HG02870 (cell line): ENCODE measurements around the gene SH2D7.
A peak's percentile ranks its signal among the peaks of the same experiment; 100 is the strongest.

Experiments
- ATAC-seq: cut with Tn5 transposase; IDR thresholded peaks from one replicate; pipeline ENCODE4 v1.9.1; 2021; ENCODE audit warnings: mild to moderate bottlenecking, moderate library complexity; ENCODE audit not compliant: unreplicated experiment

Gene SH2D7

DNA sequence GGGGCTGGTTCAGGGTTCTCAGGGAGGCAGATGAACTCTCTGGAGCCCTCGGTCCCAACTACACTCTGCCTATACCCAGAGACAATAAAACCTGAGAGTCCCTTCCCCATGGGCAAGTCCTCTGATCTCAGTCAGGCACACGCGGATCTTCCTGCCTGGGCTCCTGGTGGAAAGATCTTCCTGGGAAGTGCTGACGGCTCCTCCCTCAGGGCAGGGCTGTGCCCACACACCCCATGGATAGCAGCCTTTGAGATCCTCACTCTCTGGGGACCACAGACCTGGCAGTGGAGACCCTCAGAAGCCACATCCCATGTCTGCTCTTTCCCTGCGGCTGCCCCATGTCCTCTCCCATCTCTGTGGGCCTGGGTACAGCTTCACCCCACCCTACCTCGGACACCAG lies 10.4 kb downstream of the SH2D7 start:
- ATAC-seq = no peak

DNA sequence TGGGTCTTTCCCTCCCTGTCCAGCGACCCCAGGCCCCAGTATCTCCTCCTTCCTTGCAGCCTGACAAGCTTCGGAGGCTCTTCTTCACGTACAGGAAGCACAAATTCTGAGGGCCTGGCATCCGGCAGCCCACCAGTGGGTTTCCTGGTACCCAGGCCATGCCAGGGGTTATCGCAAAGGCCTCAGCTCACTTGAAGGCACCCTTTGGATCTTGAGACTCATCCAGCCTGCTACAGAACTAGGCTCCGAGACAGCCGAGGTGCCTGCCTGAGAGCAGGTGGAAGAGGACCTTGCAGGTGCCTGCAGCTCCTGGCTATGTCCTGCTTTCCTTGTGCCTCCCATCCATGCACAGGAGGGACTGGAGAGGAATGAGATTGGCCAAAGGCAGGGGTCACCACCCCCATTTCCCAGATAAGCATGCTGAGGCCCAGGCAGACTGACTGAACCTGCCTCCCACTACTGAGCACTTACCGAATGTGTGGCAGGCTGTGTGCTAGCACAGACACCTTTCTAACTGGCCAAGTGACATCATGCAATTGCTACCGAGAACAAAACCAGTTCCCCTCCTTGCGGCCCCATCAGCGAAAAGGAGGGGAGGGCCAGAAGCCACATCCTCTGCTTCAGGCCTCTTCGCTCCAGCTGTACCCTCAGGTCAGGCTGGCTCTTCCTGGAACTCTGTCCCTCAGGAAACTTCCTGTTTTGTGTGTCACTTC lies 11.2 kb downstream of the SH2D7 start:
- peak; percentile 85 for ATAC-seq

- ATAC-seq = peak; percentile 10
These were observed 11.7 kb downstream of the SH2D7 start for GRCh38 chr15:78104119-78104479.

DNA sequence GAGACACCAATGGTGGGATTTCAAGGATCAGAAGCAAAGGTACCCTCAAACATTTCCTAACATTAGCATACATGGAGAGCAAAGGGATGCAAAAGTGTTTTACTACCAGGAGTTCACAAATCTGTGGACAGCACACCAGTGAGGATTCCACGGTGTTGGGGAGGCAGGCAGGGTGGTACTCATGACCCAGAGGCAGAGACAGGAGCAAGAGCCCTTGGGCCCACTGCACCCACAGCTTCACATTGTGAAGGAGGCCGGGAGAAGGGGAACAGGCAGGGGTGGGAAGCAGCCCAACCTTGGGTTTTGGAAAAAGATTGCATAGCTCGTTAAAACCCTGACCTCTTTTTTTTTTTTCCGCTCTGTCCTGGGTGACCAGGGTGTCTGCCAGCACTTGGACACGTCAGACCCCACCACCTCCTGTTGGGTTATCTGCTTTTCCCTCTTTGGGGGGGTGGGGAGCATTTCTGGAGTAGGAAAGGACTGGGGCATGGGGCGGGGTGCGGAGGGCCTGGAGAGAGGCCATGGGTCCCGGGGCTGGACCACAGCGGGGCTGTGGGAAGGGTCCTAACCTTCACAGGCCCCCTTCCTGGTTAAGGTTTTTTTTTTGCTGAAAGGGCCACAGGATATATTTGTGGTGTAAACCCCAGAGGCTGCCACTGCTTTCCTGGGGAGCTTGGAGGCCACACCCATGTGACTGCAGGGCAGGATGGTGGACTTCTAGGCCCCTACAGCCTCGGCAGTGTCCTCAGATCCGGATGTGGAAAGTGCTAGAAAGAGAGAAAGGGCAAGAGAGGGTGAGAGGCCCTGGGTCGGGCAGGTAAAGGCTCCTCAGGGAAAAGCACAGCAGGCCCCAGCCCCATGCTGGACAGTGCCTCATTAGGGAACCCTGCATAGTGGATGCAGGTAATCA lies 12.5 kb downstream of the SH2D7 start:
- no peak for ATAC-seq

DNA sequence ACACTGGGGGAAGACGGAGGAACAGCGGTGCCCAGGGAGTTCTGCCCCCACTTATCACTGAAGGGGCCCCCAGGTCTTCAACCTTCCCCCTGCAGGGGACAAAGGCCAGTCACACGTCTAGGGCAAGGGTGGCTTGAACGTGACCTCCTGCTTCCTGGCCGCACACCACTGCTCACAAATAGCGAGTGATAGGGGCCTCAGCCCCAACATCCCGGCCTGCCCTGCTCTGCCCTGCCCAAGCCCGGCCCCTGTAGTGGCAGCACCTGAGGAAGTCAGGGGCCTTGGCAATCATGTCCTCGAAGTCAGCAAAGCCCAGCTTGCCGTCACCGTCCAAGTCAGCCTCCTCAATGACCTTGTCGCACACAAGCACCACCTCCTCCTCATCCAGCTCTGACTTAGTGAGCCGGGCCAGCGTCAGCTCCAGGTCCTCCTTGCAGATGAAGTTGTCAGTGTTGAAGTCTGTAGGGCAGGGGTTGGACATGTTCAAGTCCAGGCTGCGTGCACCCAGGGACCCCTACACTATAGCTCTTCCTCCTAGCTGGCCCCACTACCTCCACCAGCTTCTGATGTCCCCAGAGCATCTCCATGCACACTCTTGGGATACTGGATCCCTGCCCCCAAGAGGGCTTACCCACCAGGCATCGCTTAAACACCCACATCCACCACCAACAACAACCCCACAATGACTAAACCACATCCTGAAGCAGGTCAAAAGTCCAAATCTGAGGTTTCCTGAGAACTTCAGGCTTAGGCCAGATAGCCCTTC lies 13.3 kb downstream of the SH2D7 start:
- ATAC-seq = no peak

DNA sequence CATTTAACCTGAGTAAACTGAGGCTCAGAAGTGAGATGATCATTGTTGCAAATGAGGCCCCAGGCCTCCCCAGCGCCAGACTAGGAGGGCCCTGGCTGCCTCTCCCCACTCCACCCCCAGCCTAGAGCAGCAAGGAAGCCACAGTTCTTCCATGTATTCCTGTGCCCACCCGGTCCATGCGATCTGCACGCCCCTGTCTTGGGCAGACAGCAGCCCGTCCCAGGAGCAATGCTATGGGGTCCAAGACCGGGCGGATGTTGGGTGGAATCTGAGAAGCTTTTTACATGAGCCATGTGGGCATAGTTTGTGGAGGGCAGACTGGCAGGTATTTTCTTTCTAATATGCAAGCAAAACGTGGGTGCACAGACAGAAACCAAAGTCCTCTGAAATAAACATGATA lies 15.1 kb downstream of the SH2D7 start:
- ATAC-seq = no peak

GRCh38 chr15:78108300-78109084 lies 16.1 kb downstream of the SH2D7 start:
- ATAC-seq = no peak

- ATAC-seq = no peak
These were observed 16.8 kb downstream of the SH2D7 start for GRCh38 chr15:78109156-78109555.

DNA sequence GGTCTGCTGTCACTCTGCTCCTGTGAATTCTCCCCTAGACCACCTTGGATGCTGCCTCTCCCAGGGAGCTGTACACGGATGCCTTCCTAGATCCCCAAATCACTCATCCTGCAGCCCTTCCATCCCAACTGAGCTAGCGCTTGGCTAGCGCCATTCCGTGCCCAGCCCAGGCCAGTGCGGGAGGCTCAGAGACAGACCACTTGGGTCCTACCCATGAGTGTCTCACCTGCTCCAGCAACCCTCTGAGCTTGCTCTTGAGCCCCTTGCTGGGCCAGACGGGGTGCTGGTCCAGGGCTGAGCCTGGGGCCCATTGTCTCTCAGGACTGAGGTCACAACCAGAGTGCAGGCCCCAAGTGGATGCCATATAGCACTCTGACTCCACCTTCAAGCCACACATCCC lies 17.7 kb downstream of the SH2D7 start:
- ATAC-seq = no peak

DNA sequence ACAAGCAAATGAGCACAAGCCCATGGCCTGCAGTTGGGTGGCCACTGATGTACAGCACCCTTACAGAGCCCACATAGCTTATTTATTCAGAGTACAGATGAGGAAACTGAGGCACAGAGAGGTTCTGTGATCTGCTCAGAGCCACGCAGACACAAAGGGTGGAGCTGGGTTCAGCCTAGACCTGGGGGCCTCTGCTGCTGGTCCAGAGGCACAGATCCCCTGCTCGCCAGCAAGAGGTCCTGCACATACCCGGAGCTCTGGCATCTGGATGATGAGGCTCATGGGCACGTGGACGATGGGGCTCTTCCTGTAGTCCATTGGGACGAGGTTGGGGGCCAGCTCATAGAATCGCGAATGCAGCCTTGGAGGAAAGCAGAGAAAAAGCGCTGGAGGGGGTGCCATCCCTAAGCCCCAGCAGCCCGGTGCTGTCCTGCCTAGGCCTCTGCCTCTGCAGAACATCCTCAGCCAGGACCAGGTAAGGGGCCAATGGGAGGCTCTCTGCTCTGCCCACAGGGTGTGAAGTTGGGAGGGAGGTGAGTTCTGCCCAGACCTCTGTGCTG lies 18.6 kb downstream of the SH2D7 start:
- ATAC-seq = no peak

- no peak for ATAC-seq
These were observed 19.4 kb downstream of the SH2D7 start for GRCh38 chr15:78111788-78112187.

DNA sequence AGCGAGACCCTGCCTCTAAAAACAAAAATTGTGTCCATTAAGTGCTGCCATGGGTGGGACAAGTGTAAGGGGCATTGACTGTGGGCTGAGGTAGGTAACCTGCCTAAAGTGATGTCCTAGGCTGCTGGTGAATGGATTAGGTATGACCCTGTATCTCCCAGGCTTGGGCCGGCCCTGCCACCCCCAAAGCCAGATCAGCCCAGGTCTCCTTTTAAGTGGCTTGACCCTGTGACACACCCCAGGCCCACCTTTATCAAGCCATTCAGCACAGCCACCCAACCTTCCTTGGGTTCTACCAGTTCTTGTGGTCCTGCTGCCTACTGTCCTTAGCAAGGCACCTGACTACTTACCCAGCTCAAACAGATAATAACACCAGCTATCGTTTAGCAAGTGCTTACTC lies 20.2 kb downstream of the SH2D7 start:
- no peak for ATAC-seq

GRCh38 chr15:78120523-78120922 lies 28.2 kb downstream of the SH2D7 start:
- no peak for ATAC-seq

- no peak for ATAC-seq
These were observed 32.9 kb downstream of the SH2D7 start for GRCh38 chr15:78125267-78125666.

DNA sequence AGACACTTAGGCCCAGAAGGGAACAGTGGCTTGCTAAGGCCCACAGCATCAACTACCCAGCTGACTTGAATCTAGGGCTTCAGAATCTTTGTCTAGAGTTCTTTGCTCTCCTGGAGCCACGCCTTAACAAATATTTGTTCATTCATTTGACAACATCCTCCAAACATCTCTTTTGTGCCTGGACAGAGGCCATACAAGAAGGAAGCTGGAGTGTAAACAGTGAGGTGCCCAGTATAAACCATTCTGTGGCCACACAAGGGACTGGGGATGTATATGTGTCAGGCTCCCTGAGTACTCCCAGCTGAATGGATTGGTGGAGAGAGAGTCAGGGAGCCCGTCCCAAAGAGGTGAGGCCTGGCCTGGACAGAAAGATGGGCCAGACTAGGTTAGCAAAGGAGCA lies 35.5 kb downstream of the SH2D7 start:
- no peak for ATAC-seq

DNA sequence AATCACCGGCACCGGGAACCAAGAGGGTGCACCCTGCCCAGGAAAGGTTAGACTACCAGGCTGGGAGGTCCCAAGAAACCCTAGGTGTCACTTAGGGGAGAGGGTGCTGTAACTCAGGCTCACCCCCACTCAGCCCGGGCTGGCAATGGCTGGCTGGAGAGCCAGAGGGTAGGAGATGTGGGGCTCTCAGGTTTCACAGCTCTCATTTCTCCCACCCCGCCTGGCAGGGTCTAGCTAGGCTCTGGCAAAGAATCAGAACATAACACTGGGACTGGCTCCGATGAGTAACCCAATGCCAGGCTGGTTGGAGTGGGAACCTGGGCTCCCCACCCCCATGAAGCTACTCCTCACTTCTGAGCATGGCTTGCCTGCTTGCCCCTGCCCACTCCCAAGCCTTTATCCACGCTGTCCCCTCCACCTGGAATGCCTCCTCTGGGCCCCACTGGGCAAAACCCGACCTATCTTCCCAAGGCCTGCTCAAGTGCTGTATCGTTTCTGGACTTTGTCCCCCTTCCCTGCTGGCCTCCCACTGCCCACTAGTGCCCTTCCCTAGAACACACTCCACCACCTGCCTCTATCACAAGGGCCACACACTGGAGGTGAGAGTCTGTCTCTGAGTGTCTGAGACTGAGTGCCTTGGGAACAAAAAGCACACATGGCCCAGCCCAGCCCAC lies 36.9 kb downstream of the SH2D7 start:
- no peak for ATAC-seq

DNA sequence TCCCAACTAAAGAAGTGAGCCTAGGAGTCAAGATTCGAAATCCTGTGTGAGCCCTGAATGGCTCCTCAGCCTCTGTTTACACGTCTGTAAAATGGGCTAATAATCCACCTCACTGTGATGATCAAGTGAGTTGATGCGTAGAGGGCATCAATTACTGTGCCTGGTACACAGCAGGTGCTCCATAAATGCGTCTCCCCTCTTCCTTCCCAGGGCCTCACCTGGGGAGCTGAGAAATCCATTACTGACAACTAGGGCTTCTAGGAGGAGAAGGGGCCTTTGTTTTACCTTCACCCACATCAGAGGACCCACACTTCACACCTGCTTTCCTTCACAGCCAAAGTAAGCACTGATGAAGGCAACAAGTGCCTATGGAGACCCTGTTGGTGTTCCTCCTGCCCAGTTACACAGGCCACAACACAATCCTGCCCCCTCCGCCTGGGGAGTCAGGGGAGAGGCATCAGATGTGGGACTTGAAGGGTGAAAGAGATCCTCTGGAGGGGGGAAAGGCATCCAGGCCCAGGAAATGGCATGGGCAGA lies 37.5 kb downstream of the SH2D7 start:
- ATAC-seq = no peak

DNA sequence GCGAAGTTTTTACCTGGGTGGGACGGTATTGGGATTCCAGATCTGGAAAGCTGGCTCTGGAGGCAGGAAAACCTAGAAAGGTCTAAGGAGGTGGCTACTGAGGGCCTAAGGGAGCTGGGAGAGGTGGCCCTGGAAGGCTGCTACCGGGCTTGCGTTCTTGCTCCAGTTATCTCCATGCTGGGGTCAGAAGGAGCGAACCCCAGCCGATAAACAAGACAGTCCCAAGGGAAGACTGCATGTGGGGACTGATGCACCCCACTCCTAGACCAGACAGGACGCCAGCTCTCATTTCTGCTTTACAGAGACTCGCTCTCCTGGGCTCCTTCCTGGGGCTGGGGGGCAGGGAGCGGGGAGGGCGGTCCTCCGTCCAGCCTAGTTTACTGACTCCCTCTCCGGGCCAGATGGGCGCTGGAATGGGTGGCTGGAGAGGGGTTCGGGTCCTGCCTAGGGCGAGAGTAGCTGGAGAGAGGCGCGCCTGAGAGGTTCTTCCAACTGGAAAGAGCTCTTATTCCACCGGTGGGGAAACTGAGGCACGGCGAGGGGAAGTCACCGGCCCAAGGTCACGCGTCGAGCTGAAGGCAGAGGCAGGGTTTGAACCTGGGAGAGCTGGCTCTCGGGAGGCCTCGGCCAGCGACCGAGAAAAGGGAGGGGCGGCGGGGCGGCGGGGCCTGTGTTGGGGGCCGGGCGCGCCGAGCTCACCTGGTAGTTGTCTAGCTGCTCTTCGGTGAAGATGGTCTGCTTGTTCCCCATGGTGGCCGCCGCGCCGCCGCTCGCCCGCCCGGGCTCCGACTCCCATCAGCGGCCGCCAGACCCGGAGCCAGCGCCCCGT lies 38.3 kb downstream of the SH2D7 start:
- peak; percentile 32 for ATAC-seq
